ENCODE results near the gene AMBRA1.

DNA sequence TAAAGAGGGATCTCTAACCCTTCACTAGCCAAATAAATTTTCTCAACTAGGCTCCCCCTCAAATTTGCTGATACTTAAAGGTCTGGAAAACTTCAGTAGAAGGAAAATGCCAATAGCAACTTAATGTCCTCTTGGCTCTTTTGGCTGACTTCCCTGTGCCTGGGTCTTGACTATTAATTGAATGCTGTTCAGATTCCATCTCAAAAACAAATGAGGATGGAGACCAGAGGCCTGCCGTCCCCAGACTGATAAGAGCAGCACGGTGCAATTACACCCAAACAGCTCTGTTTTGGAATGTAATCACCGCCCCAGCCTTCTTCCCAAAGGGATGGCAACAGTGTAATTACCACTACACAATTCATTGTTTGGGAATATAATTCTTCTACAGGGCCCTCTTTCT lies 112.9 kb downstream of the AMBRA1 start:
- TF ChIP-seq, protein P1, sequence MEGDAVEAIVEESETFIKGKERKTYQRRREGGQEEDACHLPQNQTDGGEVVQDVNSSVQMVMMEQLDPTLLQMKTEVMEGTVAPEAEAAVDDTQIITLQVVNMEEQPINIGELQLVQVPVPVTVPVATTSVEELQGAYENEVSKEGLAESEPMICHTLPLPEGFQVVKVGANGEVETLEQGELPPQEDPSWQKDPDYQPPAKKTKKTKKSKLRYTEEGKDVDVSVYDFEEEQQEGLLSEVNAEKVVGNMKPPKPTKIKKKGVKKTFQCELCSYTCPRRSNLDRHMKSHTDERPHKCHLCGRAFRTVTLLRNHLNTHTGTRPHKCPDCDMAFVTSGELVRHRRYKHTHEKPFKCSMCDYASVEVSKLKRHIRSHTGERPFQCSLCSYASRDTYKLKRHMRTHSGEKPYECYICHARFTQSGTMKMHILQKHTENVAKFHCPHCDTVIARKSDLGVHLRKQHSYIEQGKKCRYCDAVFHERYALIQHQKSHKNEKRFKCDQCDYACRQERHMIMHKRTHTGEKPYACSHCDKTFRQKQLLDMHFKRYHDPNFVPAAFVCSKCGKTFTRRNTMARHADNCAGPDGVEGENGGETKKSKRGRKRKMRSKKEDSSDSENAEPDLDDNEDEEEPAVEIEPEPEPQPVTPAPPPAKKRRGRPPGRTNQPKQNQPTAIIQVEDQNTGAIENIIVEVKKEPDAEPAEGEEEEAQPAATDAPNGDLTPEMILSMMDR (conservative IDR thresholded peaks at IDR 0.05): no peak
- no peak for TF ChIP-seq ZFX (IDR thresholded peaks at IDR 0.05)

Data from C4-2B (cell line).